Tibial artery (tissue), 4 donors: ENCODE measurements around the gene PLXNA4.

ENCODE experiments used
- DNase-seq, 2 donors: peaks; one replicate each; pipeline ENCODE4 v3.0.0-alpha.2; 2019
- H3K27ac ChIP-seq, 2 donors: fragments of 200-600 bp; sonication (generic) in 1 of 2; 1 replicate in 1 of 2; 2 replicates in 1 of 2; pipeline ENCODE4 v1.5.1; 2018 to 2019; ENCODE audit warnings: mild to moderate bottlenecking in 1 of 2
- H3K27me3 ChIP-seq, 2 donors: fragments of 200-600 bp; sonication (generic) in 1 of 2; one replicate each; pipeline versions ENCODE4 v1.5.1 to v1.6.0; 2016 to 2019
- H3K36me3 ChIP-seq, 3 donors: fragments of 200-600 bp; sonication (generic) in 2 of 3; one replicate each; pipeline ENCODE4 v1.5.1; 2016 to 2019; ENCODE audit warnings: mild to moderate bottlenecking in 2 of 3
- H3K4me1 ChIP-seq, 4 donors: fragments of 200-600 bp; sonication (generic) in 2 of 4; 1 replicate in 3 of 4; 2 replicates in 1 of 4; pipeline ENCODE4 v1.5.1; 2016 to 2019
- H3K4me3 ChIP-seq, 2 donors: fragments of 200-600 bp; sonication (generic) in 1 of 2; 1 replicate in 1 of 2; 2 replicates in 1 of 2; pipeline ENCODE4 v1.5.1; 2018 to 2019; ENCODE audit warnings: mild to moderate bottlenecking in 2 of 2
- H3K9me3 ChIP-seq, 3 donors: fragments of 200-600 bp; sonication (generic) in 1 of 3; one replicate each; pipeline ENCODE4 v1.5.1; 2016 to 2019
- intact Hi-C: fragments of 100-400 bp; cut with DNase I; formaldehyde crosslinking; loops from one replicate; pipeline ENCODE4 v1.15.0; 2023; ENCODE audit warnings: low total_unique reads
- TF ChIP-seq, protein P1 (sequence below), 2 experiments: fragments of 200-600 bp in 1 of 2; fragments of 450-650 bp in 1 of 2; IDR thresholded peaks; one replicate each; pipeline ENCODE4 v1.5.1; 2017 to 2019; ENCODE audit warnings: antibody characterized with exemption in 2 of 2, mild to moderate bottlenecking in 1 of 2, moderate library complexity in 1 of 2

PLXNA4 gene

DNA sequence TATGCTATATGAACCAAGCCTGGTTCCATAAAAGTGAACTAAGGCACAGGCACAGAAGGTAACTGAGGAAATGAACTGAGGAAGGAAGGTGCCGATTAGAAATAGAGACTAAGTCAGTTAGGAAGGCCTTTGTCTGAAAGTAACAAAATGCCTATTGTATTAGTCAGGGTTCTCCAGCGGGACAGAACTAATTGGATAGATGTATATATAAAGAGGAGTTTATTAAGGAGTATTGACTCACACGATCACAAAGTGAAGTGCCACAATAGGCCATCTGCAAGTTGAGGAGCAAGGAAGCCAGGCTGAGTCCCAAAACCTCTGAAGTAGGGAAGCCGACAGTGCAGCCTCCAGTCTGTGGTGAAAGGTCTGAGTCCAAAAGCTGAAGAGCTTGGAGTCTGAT lies 13.9 kb upstream of the PLXNA4 start:
- intact Hi-C loops = no loop called here
- no peak for DNase-seq
- H3K4me1 ChIP-seq = no peaks in the 10 kb centered on the region
- H3K27ac ChIP-seq = no peak overlapping the region
- TF ChIP-seq, protein P1, sequence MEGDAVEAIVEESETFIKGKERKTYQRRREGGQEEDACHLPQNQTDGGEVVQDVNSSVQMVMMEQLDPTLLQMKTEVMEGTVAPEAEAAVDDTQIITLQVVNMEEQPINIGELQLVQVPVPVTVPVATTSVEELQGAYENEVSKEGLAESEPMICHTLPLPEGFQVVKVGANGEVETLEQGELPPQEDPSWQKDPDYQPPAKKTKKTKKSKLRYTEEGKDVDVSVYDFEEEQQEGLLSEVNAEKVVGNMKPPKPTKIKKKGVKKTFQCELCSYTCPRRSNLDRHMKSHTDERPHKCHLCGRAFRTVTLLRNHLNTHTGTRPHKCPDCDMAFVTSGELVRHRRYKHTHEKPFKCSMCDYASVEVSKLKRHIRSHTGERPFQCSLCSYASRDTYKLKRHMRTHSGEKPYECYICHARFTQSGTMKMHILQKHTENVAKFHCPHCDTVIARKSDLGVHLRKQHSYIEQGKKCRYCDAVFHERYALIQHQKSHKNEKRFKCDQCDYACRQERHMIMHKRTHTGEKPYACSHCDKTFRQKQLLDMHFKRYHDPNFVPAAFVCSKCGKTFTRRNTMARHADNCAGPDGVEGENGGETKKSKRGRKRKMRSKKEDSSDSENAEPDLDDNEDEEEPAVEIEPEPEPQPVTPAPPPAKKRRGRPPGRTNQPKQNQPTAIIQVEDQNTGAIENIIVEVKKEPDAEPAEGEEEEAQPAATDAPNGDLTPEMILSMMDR (IDR thresholded peaks at IDR 0.05) = no peak
- no peak overlapping the region for H3K4me3 ChIP-seq
- H3K9me3 ChIP-seq = no peaks in the 10 kb centered on the region
- no peaks in the 10 kb centered on the region for H3K36me3 ChIP-seq
- peaks cover 0 to 14% of the 10 kb centered on the region in 2 donors for H3K27me3 ChIP-seq

DNA sequence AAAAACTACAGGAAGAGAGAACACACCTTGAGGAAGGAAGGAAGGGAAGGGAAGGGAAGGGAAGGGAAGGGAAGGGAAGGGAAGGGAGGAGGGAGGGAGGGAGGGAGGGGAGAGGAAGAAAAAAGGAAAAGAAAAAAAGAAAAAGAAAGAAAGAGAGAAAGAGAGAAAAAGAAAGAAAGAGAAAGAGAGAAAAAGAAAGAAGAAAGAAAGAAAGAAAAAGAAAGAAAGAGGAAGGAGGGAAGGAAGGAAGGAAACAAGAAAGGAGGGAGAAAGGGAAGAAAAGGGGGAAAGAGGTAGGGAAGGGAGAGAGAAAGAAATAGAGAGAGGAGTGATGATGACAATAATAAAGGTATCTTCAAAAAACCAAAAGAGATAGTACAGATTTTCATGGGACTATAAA lies 12.3 kb upstream of the PLXNA4 start:
- no peak for DNase-seq
- Histone ChIP-seq H3K9me3 (no peaks in the 10 kb centered on the region), H3K4me1 (no peaks in the 10 kb centered on the region), H3K4me3 (no peak overlapping the region), H3K36me3 (no peaks in the 10 kb centered on the region), H3K27me3 (peaks cover 0 to 7% of the 10 kb centered on the region in 2 donors), H3K27ac (no peak overlapping the region)
- TF ChIP-seq, protein P1 (IDR thresholded peaks at IDR 0.05) = no peak
- intact Hi-C loops = loop anchor here (10.0 kb wide), 1 partner anchor 644 kb away; no protein-coding TSS in a partner anchor

DNA sequence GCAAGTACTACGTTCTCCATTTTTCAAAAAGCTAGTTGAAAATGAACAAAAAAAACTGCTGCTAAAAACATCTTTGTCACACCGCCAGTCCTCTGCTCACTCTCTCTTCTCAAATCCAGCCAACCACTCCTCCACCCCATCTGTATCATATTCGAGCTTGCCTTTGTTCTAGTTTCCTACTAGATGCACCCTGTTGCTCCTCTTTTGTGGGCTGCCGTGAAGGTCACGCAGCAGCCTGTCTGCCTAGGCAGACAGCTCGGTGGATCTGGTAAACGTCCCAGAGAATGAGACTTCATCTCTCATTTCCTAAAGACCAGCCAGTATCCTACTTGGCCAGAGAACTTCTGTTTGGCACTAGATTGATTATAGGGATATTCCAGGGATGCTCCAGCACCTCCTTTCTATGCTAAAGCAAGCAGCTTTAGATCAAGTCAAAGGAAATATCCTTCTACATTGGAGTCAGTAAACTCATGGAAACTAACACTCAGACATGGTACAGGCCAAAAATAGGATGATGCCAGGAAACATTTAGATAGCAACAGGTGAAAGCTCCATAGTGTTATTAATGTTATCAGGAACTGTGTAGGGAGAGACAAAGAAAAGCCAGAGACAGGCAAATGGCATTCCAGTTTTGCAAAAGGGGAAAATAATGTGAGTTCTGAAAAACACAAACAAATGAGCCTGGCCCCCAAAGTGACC lies 8.7 kb upstream of the PLXNA4 start:
- TF ChIP-seq, protein P1 (IDR thresholded peaks at IDR 0.05) = no peak
- no peak for DNase-seq
- H3K27me3 ChIP-seq = peaks cover 0 to 5% of the 10 kb centered on the region in 2 donors
- no peaks in the 10 kb centered on the region for H3K9me3 ChIP-seq
- intact Hi-C loops = loop anchor here (10.0 kb wide), 1 partner anchor 640 kb away; no protein-coding TSS in a partner anchor
- no peaks in the 10 kb centered on the region for H3K4me1 ChIP-seq
- H3K36me3 ChIP-seq = no peaks in the 10 kb centered on the region
- no peak overlapping the region for H3K27ac ChIP-seq
- H3K4me3 ChIP-seq = no peak overlapping the region

DNA sequence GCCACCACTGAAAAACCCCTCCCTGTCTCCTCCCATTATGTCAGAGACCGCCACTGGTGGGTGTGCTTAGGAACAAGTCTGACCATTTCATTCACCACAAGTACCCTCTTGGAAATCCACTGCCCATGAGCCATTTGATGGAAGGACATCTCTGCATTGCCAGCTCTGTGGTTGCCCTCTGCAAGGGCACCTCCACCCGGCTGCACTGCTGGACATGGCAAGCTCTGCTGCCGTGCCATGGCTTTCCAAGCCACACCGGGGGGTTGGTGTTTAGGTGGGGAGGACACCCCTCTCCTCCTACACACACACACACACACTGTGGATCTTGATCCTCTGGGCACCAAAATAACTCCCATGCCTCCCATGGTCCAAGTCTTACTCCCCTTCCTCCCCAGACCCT lies 5.2 kb upstream of the PLXNA4 start:
- H3K36me3 ChIP-seq = no peaks in the 10 kb centered on the region
- H3K9me3 ChIP-seq = no peaks in the 10 kb centered on the region
- peaks cover 0 to 10% (median 6%) of the 10 kb centered on the region in 4 donors for H3K4me1 ChIP-seq
- H3K27ac ChIP-seq = no peak overlapping the region
- H3K4me3 ChIP-seq = no peak overlapping the region
- peaks cover 0 to 7% of the 10 kb centered on the region in 2 donors for H3K27me3 ChIP-seq
- intact Hi-C loops = loop anchor here (10.0 kb wide), 1 partner anchor 637 kb away; no protein-coding TSS in a partner anchor
- no peak for DNase-seq
- TF ChIP-seq, protein P1 (IDR thresholded peaks at IDR 0.05) = no peak

DNA sequence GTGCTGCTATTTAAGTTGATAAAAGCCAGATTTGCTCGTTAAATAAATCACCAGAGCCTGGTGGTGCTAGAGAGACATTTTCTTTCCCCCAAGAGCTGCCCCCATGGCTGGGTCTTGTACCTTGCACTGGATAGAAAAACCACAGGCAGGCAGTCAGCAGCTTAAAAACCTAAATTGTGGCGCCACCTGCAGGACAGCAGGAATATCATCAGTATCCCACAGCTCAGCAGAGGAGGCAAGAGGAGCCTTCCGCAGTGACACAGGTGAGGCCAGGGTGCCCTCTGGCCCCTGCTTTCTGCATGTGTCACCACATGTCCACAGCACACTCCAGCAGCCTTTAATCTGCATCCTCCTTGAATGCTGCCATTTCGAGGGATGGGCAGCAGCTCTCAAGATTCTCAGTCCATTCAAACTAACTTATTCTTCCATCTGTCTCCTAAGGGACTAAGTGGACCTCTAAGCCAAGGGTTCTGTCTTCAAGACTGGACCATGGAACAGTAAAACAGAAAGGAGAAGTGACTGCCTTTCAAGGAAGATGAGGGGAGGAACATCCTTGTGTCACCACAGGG lies 4.5 kb upstream of the PLXNA4 start:
- Histone ChIP-seq H3K9me3 (no peaks in the 10 kb centered on the region), H3K27ac (no peak overlapping the region), H3K36me3 (no peaks in the 10 kb centered on the region), H3K4me3 (no peak overlapping the region), H3K4me1 (peaks cover 0 to 16% (median 12%) of the 10 kb centered on the region in 4 donors), H3K27me3 (peaks cover 0 to 10% of the 10 kb centered on the region in 2 donors)
- intact Hi-C loops = loop anchor here (10.0 kb wide), 1 partner anchor 636 kb away; no protein-coding TSS in a partner anchor
- TF ChIP-seq, protein P1 (IDR thresholded peaks at IDR 0.05) = peak; percentile 72 to 77
- DNase-seq = peak; percentile 49 to 82
